Stimulated activated CD4-positive, alpha-beta T cell treated with anti-CD3 and anti-CD28 coated beads, Interleukin-15, amount 100 ng/mL, for 24 hours (primary cell): Measurements from ENCODE around the gene RASSF7.

ENCODE experiments used
- DNase-seq: peaks from one replicate; pipeline ENCODE4 v3.0.0-alpha.2; 2020

The RASSF7 gene

GRCh38 chr11:553083-553987, 7.4 kb upstream of the RASSF7 start:
- no peak for DNase-seq

GRCh38 chr11:553988-554340, 6.8 kb upstream of the RASSF7 start:
- DNase-seq: no peak

GRCh38 chr11:554428-555226, 6.1 kb upstream of the RASSF7 start:
- DNase-seq: peak; percentile 83

- no peak for DNase-seq
Observed at GRCh38 chr11:555227-555779, 5.5 kb upstream of the RASSF7 start.

- peak; percentile 43 for DNase-seq
Observed at GRCh38 chr11:555780-556661, 4.7 kb upstream of the RASSF7 start.

- DNase-seq: no peak
Observed at GRCh38 chr11:556662-557256, 4.0 kb upstream of the RASSF7 start.

GRCh38 chr11:557328-558132, 3.2 kb upstream of the RASSF7 start:
- no peak for DNase-seq

GRCh38 chr11:558503-558902, 2.3 kb upstream of the RASSF7 start:
- no peak for DNase-seq

- DNase-seq: no peak
Observed at GRCh38 chr11:559020-559620, 1.6 kb upstream of the RASSF7 start.

- no peak for DNase-seq
Observed at GRCh38 chr11:559712-560304, 962 bp upstream of the RASSF7 start.

GRCh38 chr11:561148-562003, 606 bp downstream of the RASSF7 start:
- DNase-seq: peak; percentile 41

- DNase-seq: no peak
Observed at GRCh38 chr11:562046-562645, 1.4 kb downstream of the RASSF7 start.

GRCh38 chr11:563066-563811, 2.5 kb downstream of the RASSF7 start:
- DNase-seq: no peak

GRCh38 chr11:563812-564578, 3.2 kb downstream of the RASSF7 start:
- no peak for DNase-seq

- DNase-seq: no peak
Observed at GRCh38 chr11:565921-566509, 5.2 kb downstream of the RASSF7 start.

- DNase-seq: no peak
Observed at GRCh38 chr11:567011-567628, 6.3 kb downstream of the RASSF7 start.
